GM12874 (cell line): ENCODE data around the gene ACKR2.

ENCODE experiments used
- TF ChIP-seq, protein P1 (sequence below): IDR thresholded peaks from 2 replicates; pipeline ENCODE4 v1.5.1; 2011; ENCODE audit warnings: low read depth, mild to moderate bottlenecking, control low read depth, low read length, moderate library complexity; ENCODE audit not compliant: insufficient read depth

Gene ACKR2, protein sequence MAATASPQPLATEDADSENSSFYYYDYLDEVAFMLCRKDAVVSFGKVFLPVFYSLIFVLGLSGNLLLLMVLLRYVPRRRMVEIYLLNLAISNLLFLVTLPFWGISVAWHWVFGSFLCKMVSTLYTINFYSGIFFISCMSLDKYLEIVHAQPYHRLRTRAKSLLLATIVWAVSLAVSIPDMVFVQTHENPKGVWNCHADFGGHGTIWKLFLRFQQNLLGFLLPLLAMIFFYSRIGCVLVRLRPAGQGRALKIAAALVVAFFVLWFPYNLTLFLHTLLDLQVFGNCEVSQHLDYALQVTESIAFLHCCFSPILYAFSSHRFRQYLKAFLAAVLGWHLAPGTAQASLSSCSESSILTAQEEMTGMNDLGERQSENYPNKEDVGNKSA

DNA sequence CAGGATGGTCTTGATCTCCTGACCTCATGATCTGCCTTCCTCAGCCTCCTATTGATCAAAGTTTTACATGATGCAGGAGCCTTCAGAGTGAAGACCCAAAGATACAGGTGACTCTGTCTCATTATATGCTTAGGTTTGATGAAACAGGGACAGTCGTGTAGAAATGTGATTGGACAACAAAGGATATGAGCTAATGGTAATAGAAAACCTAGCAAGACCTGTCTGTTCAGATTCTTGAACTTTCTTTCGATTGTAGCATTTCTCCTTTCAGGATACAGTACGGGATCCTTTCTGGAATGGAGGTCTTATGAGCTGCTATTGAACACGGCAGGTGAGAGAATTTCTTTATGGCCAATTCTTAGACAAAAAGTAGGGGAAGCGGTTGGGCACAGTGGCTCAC, at the start of gene ACKR2:
Gene ACKR2 (plus strand): TSS at position 244 of the 400 bp plus-strand sequence. CDS start 55,058 bp downstream, outside the sequence.
- TF ChIP-seq, protein P1, sequence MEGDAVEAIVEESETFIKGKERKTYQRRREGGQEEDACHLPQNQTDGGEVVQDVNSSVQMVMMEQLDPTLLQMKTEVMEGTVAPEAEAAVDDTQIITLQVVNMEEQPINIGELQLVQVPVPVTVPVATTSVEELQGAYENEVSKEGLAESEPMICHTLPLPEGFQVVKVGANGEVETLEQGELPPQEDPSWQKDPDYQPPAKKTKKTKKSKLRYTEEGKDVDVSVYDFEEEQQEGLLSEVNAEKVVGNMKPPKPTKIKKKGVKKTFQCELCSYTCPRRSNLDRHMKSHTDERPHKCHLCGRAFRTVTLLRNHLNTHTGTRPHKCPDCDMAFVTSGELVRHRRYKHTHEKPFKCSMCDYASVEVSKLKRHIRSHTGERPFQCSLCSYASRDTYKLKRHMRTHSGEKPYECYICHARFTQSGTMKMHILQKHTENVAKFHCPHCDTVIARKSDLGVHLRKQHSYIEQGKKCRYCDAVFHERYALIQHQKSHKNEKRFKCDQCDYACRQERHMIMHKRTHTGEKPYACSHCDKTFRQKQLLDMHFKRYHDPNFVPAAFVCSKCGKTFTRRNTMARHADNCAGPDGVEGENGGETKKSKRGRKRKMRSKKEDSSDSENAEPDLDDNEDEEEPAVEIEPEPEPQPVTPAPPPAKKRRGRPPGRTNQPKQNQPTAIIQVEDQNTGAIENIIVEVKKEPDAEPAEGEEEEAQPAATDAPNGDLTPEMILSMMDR: no peak

DNA sequence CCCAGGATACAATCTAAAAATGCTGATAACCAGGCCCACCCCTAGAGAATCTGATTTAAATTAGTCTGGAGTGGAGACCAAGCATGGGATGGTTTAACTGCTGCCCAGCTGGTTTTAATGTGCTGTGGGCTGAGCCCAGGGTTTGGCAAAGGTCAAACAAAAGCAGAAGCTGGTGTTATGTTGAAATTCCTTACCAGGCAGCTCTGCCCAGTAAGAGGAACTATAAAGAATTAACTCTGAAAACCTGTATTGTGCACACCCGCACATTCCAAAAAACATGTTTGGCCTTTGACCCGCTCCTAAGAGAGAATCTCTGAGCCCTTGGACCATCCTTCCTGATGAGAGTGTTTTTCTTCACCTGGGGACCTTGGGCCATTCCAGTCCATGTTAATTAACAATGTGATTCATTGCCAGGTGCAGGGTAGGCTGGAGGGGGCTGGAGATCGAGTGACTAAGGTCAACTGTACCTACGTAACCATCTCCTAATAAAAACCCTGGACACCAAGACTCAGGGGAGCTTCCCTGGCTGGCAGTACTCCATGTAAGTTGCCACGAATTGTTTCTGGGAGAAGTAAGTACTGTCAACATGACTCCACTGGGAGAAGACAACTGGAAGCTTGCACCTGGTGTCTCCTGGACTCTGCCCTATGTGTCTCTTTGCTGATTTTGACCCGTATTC, 47.1 kb upstream of the ACKR2 start:
- TF ChIP-seq, protein P1: no peak

DNA sequence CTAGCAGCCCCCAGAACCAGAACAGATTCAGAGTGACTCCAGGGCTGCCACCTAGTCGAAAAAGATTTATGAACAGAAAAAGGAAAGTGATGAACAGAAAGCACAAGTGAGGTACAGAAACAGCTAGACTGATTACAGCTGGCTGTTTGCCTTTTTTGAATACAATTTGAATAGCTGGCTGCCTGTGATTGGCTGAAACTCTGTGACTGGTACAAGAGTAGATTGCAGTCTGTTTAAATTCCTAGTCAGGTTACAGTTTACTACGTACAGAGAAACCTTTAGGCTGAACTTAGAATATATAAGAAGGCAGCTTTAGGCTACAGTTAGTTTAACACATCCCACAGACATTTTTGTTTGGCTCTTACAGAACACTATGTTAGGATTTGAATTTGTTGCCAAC, 46.2 kb upstream of the ACKR2 start:
- TF ChIP-seq, protein P1: no peak

DNA sequence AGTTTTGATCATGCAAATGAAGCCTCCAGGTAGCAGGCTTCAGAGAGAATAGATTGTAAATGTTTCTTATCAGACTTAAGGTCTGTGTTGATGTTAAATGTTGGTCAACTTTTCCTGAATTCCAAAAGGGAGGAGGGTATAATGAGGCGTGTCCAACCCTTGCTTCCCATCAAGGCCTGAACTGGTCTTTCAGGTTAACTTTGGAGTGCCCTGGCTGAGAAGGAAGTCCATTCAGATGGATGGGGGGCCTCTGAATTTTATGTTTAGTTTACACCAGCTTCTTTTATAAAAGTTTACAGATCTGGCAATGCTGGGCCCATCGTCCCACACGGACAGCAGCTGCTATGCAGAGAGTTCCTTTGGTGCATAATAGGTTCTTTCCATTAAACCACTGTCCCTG, 45.1 kb upstream of the ACKR2 start:
- TF ChIP-seq, protein P1: no peak

DNA sequence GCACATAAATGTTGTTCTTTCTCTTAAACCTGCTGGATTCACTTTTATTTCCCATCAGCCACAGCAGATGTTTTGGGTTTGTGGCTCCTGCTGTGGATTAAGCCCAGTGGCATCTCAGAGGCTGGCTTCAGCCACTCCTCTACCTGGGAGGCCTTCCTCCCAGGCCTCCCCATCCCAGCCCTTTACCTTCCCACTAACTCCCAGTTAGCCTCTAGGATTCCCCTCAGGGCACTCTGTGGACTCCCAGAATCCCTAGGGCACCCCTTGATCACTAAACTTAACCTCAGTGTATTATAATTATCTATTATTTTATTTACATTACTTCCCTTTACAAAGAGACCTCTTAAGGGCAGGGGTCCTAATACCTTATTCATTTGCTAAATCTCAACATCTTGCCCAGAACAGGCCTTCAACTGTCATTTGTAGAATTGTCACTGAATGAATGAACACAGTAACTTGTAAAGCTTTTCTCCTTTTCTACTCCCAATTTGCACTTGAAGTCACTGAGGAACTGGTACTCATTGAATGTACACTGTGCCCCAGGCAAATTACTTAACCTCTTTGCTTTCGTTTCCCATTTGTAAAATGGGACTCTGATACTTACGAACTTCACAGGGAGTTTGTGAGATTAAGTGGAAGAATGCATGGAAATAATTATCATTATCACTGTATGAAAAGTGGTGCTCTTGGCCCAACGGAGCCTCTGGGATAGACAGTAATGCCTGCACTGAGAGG, 44.5 kb upstream of the ACKR2 start:
- TF ChIP-seq, protein P1: no peak

DNA sequence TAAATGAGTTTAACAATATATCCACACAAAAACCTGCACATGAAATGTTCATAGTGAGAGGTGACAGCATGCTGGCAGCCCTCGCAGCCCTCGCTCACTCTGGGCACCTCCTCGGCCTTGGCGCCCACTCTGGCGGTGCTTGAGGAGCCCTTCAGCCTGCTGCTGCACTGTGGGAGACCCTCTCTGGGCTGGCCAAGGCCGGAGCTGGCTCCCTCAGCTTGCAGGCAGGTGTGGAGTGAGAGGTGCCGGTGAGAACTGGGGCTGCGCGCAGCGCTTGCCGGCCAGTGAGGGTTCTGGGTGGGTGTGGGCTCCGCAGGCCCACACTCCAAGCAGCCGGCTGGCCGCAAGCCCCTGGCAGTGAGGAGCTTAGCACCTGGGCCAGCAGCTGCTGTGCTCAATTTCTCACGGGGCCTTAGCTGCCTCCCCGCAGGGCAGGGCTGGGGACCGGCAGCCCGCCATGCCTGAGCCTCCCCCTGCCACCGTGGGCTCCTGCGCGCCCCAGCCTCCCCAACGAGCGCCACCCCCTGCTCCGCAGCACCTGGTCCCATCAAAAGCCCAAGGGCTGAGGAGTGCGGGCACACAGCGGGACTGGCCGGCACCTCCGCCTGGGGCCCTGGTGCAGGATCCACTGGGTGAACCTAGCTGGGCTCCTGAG, 39.6 kb upstream of the ACKR2 start:
- TF ChIP-seq, protein P1: no peak

DNA sequence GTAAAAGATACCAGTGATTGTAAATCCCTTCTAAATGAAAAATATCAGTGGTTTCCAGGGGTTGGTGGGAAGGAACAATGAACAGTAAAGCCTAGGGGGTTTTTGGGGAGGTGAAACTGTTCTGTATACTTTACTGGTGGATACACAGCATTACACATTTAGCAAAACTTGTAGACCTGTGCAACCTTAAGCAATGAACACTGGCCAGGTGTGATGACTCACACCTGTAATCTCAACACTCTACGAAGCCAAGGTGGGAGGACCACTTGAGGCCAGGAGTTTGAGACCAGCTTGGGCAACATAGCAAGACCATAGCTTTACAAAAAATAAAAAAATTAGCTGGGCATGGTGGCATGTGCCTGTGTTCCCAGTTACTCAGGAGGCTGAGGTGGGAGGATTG, 38.0 kb upstream of the ACKR2 start:
- TF ChIP-seq, protein P1: no peak
